ENCODE results near the gene PFKM. TPM values are rescaled to one million over a fixed set of nuclear protein-coding genes. Genes with fewer than 3 reads are reported as not detected.

The PFKM gene
- total RNA-seq, result 100 to 1,000 TPM; 105 to 120 TPM
- polyA plus RNA-seq (ENCODE audit: insufficient read length in 2 of 2), result 100 to 1,000 TPM; 140 to 145 TPM
- long read RNA-seq, donor 1, transcript PFKM-203 (23 exons, 3,224 nt), result major isoform, 13 of 76 reads
- long read RNA-seq, donor 1, partial matches to known transcripts, result 37 of 76 reads
- long read RNA-seq, donor 1, other reads (novel, unspliced or antisense), result 22 of 76 reads
- long read RNA-seq, donor 2, partial matches to known transcripts, result 0 of 1 reads
- long read RNA-seq, donor 2, other reads (novel, unspliced or antisense), result 0 of 1 reads
- long read RNA-seq, donor 3, transcript PFKM-203 (23 exons, 3,224 nt), result major isoform, 6 of 6 reads
- long read RNA-seq, donor 3, partial matches to known transcripts, result 0 of 6 reads
- long read RNA-seq, donor 3, other reads (novel, unspliced or antisense), result 0 of 6 reads
- long read RNA-seq, donor 4, transcript PFKM-203 (23 exons, 3,224 nt), result major isoform, 5 of 26 reads
- long read RNA-seq, donor 4, partial matches to known transcripts, result 19 of 26 reads
- long read RNA-seq, donor 4, other reads (novel, unspliced or antisense), result 0 of 26 reads

DNA sequence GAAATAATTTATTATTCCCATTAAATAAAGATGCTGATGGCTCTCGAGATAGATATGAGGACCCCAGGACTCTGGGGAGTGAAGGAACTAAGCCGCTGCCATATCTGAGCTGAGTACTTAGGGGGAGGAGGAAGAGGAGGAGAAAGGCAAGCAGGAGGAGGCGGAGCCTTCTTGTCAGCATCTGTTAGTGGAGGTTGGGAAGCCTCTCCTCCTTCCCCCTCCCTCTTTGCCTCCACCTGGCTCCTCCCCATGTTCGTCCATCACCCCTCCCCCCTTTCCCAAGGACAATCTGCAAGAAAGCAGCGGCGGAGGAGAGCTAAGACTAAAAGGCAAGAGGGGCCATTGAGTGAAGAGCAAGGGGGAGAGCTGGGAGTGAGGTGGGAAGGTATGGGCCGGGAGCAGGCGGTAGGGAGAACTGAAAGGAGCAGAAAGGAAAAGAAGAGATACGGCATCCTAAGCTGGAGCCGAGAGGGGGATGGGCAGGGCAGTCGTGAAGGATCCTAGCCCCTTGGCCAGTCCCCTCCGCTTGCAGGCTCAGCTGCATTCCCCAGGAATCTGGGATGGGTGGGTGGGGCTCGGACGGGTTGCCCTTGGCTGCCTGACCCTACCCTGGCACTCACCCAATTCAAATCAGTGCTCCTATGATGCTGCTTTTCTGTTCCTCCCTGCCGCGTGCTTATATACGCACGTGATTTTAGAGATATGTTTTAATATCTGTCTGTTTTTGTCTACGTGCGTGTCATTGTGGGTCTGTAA lies at the start of gene PFKM:
Gene PFKM (plus strand): TSS at position 287 of the 756 bp plus-strand sequence. CDS start 3,411 bp downstream, outside the sequence.
- Histone ChIP-seq H3K27ac (ENCODE audit: low read depth, low read length) (peak within 1 kb of the TSS; percentile 83), H3K27me3 (ENCODE audit: control insufficient read depth, insufficient read depth, low read length) (no peaks in the 10 kb centered on the region), H3K36me3 (ENCODE audit: control insufficient read depth, insufficient read depth, low read length) (no peaks in the 10 kb centered on the region), H3K4me1 (ENCODE audit: control insufficient read depth, insufficient read depth, low read length) (peaks cover 9% of the 10 kb centered on the region), H3K9me3 (ENCODE audit: control insufficient read depth, insufficient read depth, low read length) (no peaks in the 10 kb centered on the region), H3K4me3 (ENCODE audit: low read depth, low read length) (peak within 1 kb of the TSS; percentile 91)
- whole genome bisulfite sequencing (ENCODE audit: insufficient coverage), result 0% methylated on average over 12 of the region's 20 CpGs
- DNase-seq (ENCODE audit: low read depth in 4 of 6, low spot score in 6 of 6), result peak; percentile 82 to 99 (median 86)

DNA sequence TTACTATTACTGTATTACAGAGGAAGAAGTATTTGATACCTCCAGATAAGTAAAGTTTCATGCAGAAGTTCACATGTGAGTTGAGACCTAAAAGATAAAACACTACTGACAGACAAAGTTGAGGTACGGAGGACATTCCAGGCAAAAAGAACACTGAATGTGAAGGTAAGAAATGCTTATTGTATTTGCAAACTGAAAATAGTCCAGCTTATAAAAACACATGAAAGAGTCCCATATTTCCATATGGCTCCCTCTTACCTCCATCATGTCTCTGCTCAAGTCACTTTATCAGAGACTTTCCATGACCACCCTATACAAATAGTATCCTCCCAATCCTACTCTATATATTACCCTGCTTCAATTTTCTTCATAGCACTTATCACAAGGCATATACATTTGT lies 49.1 kb upstream of the PFKM start:
- no peak overlapping the region for H3K27ac ChIP-seq (ENCODE audit: low read depth, low read length)
- no peaks in the 10 kb centered on the region for H3K4me1 ChIP-seq (ENCODE audit: control insufficient read depth, insufficient read depth, low read length)
- H3K9me3 ChIP-seq (ENCODE audit: control insufficient read depth, insufficient read depth, low read length), result no peaks in the 10 kb centered on the region
- no peaks in the 10 kb centered on the region for H3K27me3 ChIP-seq (ENCODE audit: control insufficient read depth, insufficient read depth, low read length)
- H3K36me3 ChIP-seq (ENCODE audit: control insufficient read depth, insufficient read depth, low read length), result peaks cover 37% of the 10 kb centered on the region
- no CpG with 5 or more reads among the region's 1 CpG for WGBS (ENCODE audit: insufficient coverage)
- no peak for DNase-seq (ENCODE audit: low read depth in 4 of 6, low spot score in 6 of 6)
- H3K4me3 ChIP-seq (ENCODE audit: low read depth, low read length), result no peak overlapping the region

DNA sequence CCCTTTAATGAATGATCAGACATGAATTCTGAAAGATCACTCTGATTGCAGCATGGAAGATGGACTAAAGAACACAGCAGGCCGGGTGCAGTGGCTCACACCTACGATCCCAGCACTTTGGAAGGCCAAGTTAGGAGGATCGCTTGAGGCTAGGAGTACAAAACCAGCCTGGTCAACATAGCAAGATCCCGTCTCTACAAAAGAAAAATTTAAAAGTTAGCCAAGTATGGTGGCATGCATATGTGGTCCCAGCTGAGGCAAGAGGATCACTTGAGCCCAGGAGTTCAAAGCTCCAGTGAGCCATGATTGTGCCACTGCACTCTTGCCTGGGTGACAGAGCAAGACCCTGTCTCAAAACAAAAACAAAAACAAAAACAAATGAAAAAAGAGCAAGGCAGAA lies 48.4 kb upstream of the PFKM start:
- WGBS (ENCODE audit: insufficient coverage), result 98% methylated on average over 4 of the region's 4 CpGs
- H3K9me3 ChIP-seq (ENCODE audit: control insufficient read depth, insufficient read depth, low read length), result no peaks in the 10 kb centered on the region
- H3K4me1 ChIP-seq (ENCODE audit: control insufficient read depth, insufficient read depth, low read length), result no peaks in the 10 kb centered on the region
- peaks cover 38% of the 10 kb centered on the region for H3K36me3 ChIP-seq (ENCODE audit: control insufficient read depth, insufficient read depth, low read length)
- no peak for DNase-seq (ENCODE audit: low read depth in 4 of 6, low spot score in 6 of 6)
- H3K27ac ChIP-seq (ENCODE audit: low read depth, low read length), result no peak overlapping the region
- no peaks in the 10 kb centered on the region for H3K27me3 ChIP-seq (ENCODE audit: control insufficient read depth, insufficient read depth, low read length)
- no peak overlapping the region for H3K4me3 ChIP-seq (ENCODE audit: low read depth, low read length)

DNA sequence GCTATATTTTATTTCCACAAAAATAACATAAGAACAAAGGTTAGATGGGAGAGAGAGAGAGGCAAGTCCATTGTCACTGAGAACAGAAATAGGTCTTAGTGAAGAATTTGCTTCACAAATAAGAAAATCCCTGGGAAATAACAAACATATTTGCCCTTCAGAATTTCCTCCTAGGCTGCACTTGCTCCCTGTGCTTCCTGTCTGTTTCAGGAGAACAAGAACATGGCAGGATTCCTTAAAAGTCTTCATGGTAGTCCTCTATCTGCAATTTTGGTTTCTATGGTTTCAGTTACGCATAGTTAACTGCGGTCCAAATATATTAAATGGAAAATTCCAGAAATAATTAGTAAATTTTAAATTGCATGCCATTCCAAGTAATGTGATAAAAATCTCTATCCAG lies 47.4 kb upstream of the PFKM start:
- WGBS (ENCODE audit: insufficient coverage), result no CpG with 5 or more reads among the region's 2 CpGs
- Histone ChIP-seq H3K9me3 (ENCODE audit: control insufficient read depth, insufficient read depth, low read length) (no peaks in the 10 kb centered on the region), H3K4me3 (ENCODE audit: low read depth, low read length) (no peak overlapping the region), H3K36me3 (ENCODE audit: control insufficient read depth, insufficient read depth, low read length) (peaks cover 35% of the 10 kb centered on the region), H3K27me3 (ENCODE audit: control insufficient read depth, insufficient read depth, low read length) (no peaks in the 10 kb centered on the region), H3K27ac (ENCODE audit: low read depth, low read length) (no peak overlapping the region), H3K4me1 (ENCODE audit: control insufficient read depth, insufficient read depth, low read length) (no peaks in the 10 kb centered on the region)
- no peak for DNase-seq (ENCODE audit: low read depth in 4 of 6, low spot score in 6 of 6)

DNA sequence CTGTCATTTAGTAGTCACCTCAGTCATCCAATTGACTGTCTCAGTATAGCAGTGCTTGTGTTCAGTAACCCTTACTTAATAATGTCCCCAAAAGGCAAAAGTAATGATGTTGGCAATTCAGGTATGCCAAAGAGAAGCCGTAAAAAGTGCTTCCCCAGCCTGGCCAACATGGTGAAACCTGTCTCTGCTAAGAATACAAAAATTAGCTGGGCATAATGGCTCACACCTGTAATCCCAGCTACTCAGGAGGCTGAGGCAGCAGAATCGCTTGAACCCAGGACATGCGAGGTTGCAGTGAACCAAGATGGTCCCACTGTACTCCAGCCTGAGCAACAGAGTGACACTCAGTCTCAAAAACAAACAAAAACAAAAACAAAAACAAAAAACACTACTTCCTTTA lies 46.9 kb upstream of the PFKM start:
- DNase-seq (ENCODE audit: low read depth in 4 of 6, low spot score in 6 of 6), result no peak
- Histone ChIP-seq H3K27ac (ENCODE audit: low read depth, low read length) (no peak overlapping the region), H3K4me3 (ENCODE audit: low read depth, low read length) (no peak overlapping the region), H3K4me1 (ENCODE audit: control insufficient read depth, insufficient read depth, low read length) (no peaks in the 10 kb centered on the region), H3K9me3 (ENCODE audit: control insufficient read depth, insufficient read depth, low read length) (no peaks in the 10 kb centered on the region), H3K27me3 (ENCODE audit: control insufficient read depth, insufficient read depth, low read length) (no peaks in the 10 kb centered on the region), H3K36me3 (ENCODE audit: control insufficient read depth, insufficient read depth, low read length) (peaks cover 35% of the 10 kb centered on the region)
- 100% methylated on average over 3 of the region's 3 CpGs for WGBS (ENCODE audit: insufficient coverage)

DNA sequence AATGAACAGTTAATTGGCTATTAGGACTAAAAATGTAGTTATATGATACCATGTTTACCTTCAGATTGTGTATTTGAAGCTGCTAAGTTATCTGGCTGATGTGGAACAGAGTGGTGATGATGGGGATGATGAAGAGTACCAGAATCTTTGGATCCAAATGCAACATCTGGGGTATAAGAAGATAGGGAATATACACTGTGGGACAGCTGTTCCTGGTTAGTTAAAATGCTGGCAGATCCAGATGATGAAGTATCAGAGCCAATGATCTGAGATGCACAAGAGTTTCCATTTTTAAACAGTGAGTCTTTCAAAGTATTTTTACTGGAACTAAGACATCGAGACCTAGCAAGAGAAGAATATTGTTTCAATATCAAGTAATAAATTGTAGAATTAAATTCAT lies 44.9 kb upstream of the PFKM start:
- Histone ChIP-seq H3K27me3 (ENCODE audit: control insufficient read depth, insufficient read depth, low read length) (no peaks in the 10 kb centered on the region), H3K9me3 (ENCODE audit: control insufficient read depth, insufficient read depth, low read length) (no peaks in the 10 kb centered on the region), H3K36me3 (ENCODE audit: control insufficient read depth, insufficient read depth, low read length) (peaks cover 30% of the 10 kb centered on the region), H3K4me1 (ENCODE audit: control insufficient read depth, insufficient read depth, low read length) (no peaks in the 10 kb centered on the region), H3K4me3 (ENCODE audit: low read depth, low read length) (no peak overlapping the region), H3K27ac (ENCODE audit: low read depth, low read length) (no peak overlapping the region)
- DNase-seq (ENCODE audit: low read depth in 4 of 6, low spot score in 6 of 6), result no peak
- no CpG with 5 or more reads among the region's 1 CpG for WGBS (ENCODE audit: insufficient coverage)

DNA sequence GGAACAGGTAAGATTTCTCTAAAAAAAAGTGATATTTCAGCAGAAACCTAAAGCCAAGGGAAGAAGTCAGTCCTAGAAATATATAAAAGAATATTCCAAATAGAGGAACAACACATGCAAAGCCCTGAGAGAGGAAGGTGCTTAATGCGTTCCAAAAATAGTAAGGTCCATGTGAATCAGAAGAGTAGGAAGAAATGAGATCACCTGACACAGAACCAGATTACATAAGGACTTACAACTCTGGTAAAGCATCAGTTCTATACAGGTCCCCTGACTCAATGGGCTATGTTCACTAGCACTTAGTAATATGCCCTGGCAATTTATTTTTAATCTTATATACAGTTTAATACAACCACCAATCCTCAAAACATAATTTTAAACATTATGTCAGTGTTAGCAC lies 43.3 kb upstream of the PFKM start:
- no peak for DNase-seq (ENCODE audit: low read depth in 4 of 6, low spot score in 6 of 6)
- no peaks in the 10 kb centered on the region for H3K27me3 ChIP-seq (ENCODE audit: control insufficient read depth, insufficient read depth, low read length)
- H3K9me3 ChIP-seq (ENCODE audit: control insufficient read depth, insufficient read depth, low read length), result no peaks in the 10 kb centered on the region
- H3K4me1 ChIP-seq (ENCODE audit: control insufficient read depth, insufficient read depth, low read length), result no peaks in the 10 kb centered on the region
- no peak overlapping the region for H3K27ac ChIP-seq (ENCODE audit: low read depth, low read length)
- no CpG with 5 or more reads among the region's 1 CpG for WGBS (ENCODE audit: insufficient coverage)
- H3K4me3 ChIP-seq (ENCODE audit: low read depth, low read length), result no peak overlapping the region
- H3K36me3 ChIP-seq (ENCODE audit: control insufficient read depth, insufficient read depth, low read length), result peaks cover 26% of the 10 kb centered on the region

DNA sequence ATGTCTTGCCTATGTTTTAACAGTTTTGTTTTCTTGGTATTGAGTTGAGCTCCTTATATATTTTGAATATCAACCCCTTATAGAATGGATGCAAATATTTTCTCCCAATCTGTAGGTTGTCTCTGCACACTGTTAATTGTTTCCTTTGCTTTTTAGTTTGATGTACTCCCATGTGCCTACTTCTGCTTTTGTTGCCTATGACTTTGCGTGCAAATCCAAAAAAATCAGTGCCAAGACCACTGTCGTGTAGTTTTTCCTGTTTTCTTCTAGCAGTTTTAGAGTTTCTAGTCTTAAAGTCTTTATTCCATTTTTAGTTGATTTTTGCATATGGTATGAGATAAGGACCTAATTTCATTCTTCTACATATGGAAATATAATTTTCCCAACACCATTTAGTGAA lies 42.1 kb upstream of the PFKM start:
- no peak for DNase-seq (ENCODE audit: low read depth in 4 of 6, low spot score in 6 of 6)
- Histone ChIP-seq H3K36me3 (ENCODE audit: control insufficient read depth, insufficient read depth, low read length) (peaks cover 24% of the 10 kb centered on the region), H3K27me3 (ENCODE audit: control insufficient read depth, insufficient read depth, low read length) (no peaks in the 10 kb centered on the region), H3K27ac (ENCODE audit: low read depth, low read length) (no peak overlapping the region), H3K4me3 (ENCODE audit: low read depth, low read length) (no peak overlapping the region), H3K9me3 (ENCODE audit: control insufficient read depth, insufficient read depth, low read length) (no peaks in the 10 kb centered on the region), H3K4me1 (ENCODE audit: control insufficient read depth, insufficient read depth, low read length) (no peaks in the 10 kb centered on the region)
- 100% methylated on average over 1 of the region's 2 CpGs for WGBS (ENCODE audit: insufficient coverage)

DNA sequence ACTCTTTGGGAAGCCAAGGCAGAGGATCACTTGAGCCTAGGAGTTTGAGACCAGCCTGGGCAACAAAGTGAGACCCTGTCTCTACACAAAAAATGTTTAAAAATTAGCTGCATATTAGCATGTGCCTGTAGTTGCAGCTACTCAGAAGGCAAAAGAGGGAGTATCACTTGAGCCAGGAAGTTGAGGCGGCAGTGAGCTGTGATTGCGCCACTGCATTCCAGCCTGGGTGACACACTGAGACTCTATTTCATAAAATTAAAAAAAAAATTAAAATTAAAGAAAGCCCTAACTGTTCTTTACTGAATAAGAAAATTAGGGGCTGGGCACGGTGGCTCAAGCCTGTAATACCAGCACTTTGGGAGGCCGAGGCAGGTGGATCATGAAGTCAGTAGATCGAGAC lies 40.3 kb upstream of the PFKM start:
- Histone ChIP-seq H3K27ac (ENCODE audit: low read depth, low read length) (no peak overlapping the region), H3K4me1 (ENCODE audit: control insufficient read depth, insufficient read depth, low read length) (no peaks in the 10 kb centered on the region), H3K27me3 (ENCODE audit: control insufficient read depth, insufficient read depth, low read length) (no peaks in the 10 kb centered on the region), H3K4me3 (ENCODE audit: low read depth, low read length) (no peak overlapping the region), H3K9me3 (ENCODE audit: control insufficient read depth, insufficient read depth, low read length) (no peaks in the 10 kb centered on the region), H3K36me3 (ENCODE audit: control insufficient read depth, insufficient read depth, low read length) (peaks cover 20% of the 10 kb centered on the region)
- WGBS (ENCODE audit: insufficient coverage), result 100% methylated on average over 3 of the region's 5 CpGs
- no peak for DNase-seq (ENCODE audit: low read depth in 4 of 6, low spot score in 6 of 6)

All from spinal cord (tissue), 10 donors.